ENCODE results near the gene GLIPR1L2. TPM values are rescaled to one million over a fixed set of nuclear protein-coding genes. Genes with fewer than 3 reads are reported as not detected.
"Not testable (repeated sequence)": the region's sequence is repeated elsewhere in the genome, so short reads cannot be mapped to it uniquely, and the experiment has no call there.

Gene GLIPR1L2
- total RNA-seq, 1 donor from 2014 or later = 0.68 TPM

- intact Hi-C loops (cut with DNase I) = no loop called here
Observed at GRCh38 chr12:75432924-75433323, 42.0 kb downstream of the GLIPR1L2 start.

GRCh38 chr12:75437564-75437963 is 46.7 kb downstream of the GLIPR1L2 start:
- no peak overlapping the region for H3K4me3 ChIP-seq
- peak in 1 of 2 donors; percentile 70 for ATAC-seq
- H3K27ac ChIP-seq = no peak overlapping the region
- peaks cover 12% of the 10 kb centered on the region for H3K9me3 ChIP-seq
- TF ChIP-seq CTCF (IDR thresholded peaks at IDR 0.05) = no peak
- intact Hi-C loops (cut with DNase I) = no loop called here
- H3K4me1 ChIP-seq = no peaks in the 10 kb centered on the region
- H3K36me3 ChIP-seq = no peaks in the 10 kb centered on the region
- no peak for DNase-seq
- H3K27me3 ChIP-seq (ENCODE audit: low read depth) = no peaks in the 10 kb centered on the region

More at GRCh38 chr12:75432924-75433323, 42.0 kb downstream of the GLIPR1L2 start:
- no peak for TF ChIP-seq CTCF (IDR thresholded peaks at IDR 0.05)
- no peaks in the 10 kb centered on the region for H3K4me1 ChIP-seq
- H3K27ac ChIP-seq = no peak overlapping the region
- H3K4me3 ChIP-seq = no peak overlapping the region
- DNase-seq (no peak), ATAC-seq (no peak)
- H3K27me3 ChIP-seq (ENCODE audit: low read depth) = no peaks in the 10 kb centered on the region
- no peaks in the 10 kb centered on the region for H3K36me3 ChIP-seq
- H3K9me3 ChIP-seq = peaks cover 25% of the 10 kb centered on the region

- Histone ChIP-seq H3K9me3 (peaks cover 12% of the 10 kb centered on the region), H3K4me1 (no peaks in the 10 kb centered on the region), H3K4me3 (no peak overlapping the region), H3K27me3 (ENCODE audit: low read depth) (no peaks in the 10 kb centered on the region), H3K27ac (no peak overlapping the region), H3K36me3 (no peaks in the 10 kb centered on the region)
- no peak for TF ChIP-seq CTCF (IDR thresholded peaks at IDR 0.05)
- ATAC-seq (peak in 1 of 2 donors; percentile 47), DNase-seq (no peak)
- intact Hi-C loops (cut with DNase I) = no loop called here
Observed at GRCh38 chr12:75438059-75438754, 47.3 kb downstream of the GLIPR1L2 start.

- ATAC-seq (no peak), DNase-seq (no peak)
- no peaks in the 10 kb centered on the region for H3K27me3 ChIP-seq (ENCODE audit: low read depth)
- H3K36me3 ChIP-seq = no peaks in the 10 kb centered on the region
- no peaks in the 10 kb centered on the region for H3K4me1 ChIP-seq
- intact Hi-C loops (cut with DNase I) = no loop called here
- peaks cover 12% of the 10 kb centered on the region for H3K9me3 ChIP-seq
- no peak overlapping the region for H3K4me3 ChIP-seq
- H3K27ac ChIP-seq = no peak overlapping the region
- no peak for TF ChIP-seq CTCF (IDR thresholded peaks at IDR 0.05)
Observed at GRCh38 chr12:75439048-75439447, 48.2 kb downstream of the GLIPR1L2 start.

- H3K4me3 ChIP-seq = no peak overlapping the region
Observed at GRCh38 chr12:75439930-75440329, 49.0 kb downstream of the GLIPR1L2 start.

GRCh38 chr12:75441687-75442449 is 51.0 kb downstream of the GLIPR1L2 start:
- H3K4me3 ChIP-seq; ATAC-seq; H3K27me3 ChIP-seq (ENCODE audit: low read depth); intact Hi-C loops (cut with DNase I); H3K27ac ChIP-seq; H3K4me1 ChIP-seq; DNase-seq; H3K9me3 ChIP-seq; H3K36me3 ChIP-seq: not testable (repeated sequence)

More at GRCh38 chr12:75439930-75440329, 49.0 kb downstream of the GLIPR1L2 start:
- Histone ChIP-seq H3K27ac (no peak overlapping the region), H3K36me3 (no peaks in the 10 kb centered on the region), H3K9me3 (peaks cover 12% of the 10 kb centered on the region), H3K4me1 (no peaks in the 10 kb centered on the region), H3K27me3 (ENCODE audit: low read depth) (no peaks in the 10 kb centered on the region)
- ATAC-seq (no peak), DNase-seq (no peak)
- TF ChIP-seq CTCF (IDR thresholded peaks at IDR 0.05) = no peak
- intact Hi-C loops (cut with DNase I) = no loop called here

GRCh38 chr12:75442454-75442853 is 51.6 kb downstream of the GLIPR1L2 start:
- intact Hi-C loops (cut with DNase I); DNase-seq: not testable (repeated sequence)

More at GRCh38 chr12:75442454-75442853, 51.6 kb downstream of the GLIPR1L2 start:
- ATAC-seq; H3K4me3 ChIP-seq; H3K9me3 ChIP-seq; H3K36me3 ChIP-seq; H3K27me3 ChIP-seq (ENCODE audit: low read depth); H3K4me1 ChIP-seq; H3K27ac ChIP-seq: not testable (repeated sequence)

Data from lower lobe of right lung (tissue), 2 donors.